Measurements from ENCODE around the gene PHF20.
"Not testable (repeated sequence)": the region's sequence is repeated elsewhere in the genome, so short reads cannot be mapped to it uniquely, and the experiment has no call there.

Gene PHF20

DNA sequence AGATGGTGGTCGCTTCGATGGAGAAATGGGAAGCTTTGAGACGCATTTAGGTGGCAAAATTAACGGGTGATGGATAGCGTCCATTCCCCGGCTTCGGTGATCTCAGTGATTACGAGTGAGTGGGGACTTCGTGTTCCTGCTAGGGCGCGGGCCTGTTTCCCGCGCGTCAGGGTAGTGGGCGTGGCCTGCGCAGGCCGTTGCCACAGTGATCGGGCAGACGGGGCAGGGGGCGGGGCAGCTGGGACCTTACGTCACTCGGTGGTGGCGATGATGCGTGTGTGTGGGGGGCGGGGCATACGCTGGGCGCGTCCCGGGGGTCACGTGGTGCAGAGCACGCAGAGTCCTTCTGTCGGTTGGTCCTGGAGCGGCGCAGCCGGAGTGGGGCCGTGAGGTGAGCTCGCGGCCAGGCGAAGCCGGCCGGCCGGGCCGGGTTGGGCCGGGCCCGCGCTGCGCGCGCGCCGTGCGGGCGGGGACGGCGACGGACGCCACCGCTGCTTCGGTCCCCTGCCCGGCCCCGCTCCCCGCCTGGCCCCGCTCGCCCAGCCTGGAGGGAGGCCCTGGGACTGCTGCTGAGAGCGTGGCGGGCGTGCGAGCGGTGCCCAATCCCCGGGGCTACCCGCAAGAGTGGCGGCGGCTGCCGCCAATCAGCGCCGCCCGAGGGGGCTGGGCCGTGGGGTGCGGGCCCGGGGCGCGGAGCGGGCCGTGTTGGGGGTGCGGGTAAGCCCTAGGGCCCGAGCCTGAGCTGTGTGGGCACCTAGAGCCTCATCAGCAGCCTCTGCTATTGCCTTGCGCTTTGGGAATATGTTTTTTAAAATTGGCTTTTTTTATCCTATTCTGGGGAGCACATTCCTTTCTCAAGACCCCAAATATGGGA, at the start of gene PHF20:
PHF20 (plus strand) TSS at position 327 of the 874 bp plus-strand sequence. CDS start 29,508 bp downstream, outside the sequence.
- peak; percentile 48 for DNase-seq

DNA sequence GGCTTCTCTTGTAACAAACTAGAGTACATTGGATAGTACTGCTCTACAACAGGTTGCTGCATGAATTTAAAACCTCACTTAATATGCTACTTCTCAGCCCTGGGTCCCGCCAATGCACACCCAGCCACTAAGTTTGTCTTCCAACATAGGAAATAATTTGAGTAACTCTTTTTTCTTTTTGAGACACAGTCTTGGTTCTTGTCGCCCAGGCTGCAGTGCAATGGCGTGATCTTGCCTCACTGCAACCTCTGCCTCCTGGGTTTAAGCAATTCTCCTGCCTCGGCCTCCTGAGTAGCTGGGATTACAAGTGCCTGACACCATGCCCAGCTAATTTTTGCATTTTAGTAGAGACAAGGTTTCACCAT, 48.6 kb upstream of the PHF20 start:
- not testable (repeated sequence) for DNase-seq

DNA sequence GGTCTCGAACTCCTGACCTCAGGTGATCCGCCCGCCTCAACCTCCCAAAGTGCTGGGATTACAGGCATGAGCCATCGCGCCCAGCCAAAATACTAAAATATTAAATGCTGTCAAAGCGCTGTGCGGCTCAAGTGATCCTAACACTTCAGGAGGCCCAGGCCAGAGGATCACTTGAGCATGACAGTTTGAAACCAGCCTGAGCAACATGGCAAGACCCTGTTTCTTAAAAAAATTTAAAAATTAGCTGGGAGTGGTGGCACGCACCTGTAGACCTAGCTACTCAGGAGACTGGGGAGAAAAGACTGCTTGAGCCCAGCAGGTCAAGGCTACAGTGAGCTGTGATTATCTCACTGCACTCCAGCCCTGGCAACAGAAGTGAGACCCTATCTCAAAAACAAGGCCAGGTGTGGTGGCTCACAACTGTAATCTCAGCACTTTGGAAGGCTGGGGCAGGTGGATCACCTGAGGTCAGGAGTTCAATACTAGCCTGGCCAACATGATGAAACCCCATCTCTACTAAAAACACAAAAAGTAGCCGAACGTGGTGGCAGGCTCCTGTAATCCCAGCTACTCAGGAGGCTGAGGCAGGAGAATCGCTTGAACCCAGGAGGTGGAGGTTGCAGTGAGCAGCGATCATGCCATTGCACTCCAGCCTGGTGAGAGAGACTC, 48.0 kb upstream of the PHF20 start:
- DNase-seq: not testable (repeated sequence)

DNA sequence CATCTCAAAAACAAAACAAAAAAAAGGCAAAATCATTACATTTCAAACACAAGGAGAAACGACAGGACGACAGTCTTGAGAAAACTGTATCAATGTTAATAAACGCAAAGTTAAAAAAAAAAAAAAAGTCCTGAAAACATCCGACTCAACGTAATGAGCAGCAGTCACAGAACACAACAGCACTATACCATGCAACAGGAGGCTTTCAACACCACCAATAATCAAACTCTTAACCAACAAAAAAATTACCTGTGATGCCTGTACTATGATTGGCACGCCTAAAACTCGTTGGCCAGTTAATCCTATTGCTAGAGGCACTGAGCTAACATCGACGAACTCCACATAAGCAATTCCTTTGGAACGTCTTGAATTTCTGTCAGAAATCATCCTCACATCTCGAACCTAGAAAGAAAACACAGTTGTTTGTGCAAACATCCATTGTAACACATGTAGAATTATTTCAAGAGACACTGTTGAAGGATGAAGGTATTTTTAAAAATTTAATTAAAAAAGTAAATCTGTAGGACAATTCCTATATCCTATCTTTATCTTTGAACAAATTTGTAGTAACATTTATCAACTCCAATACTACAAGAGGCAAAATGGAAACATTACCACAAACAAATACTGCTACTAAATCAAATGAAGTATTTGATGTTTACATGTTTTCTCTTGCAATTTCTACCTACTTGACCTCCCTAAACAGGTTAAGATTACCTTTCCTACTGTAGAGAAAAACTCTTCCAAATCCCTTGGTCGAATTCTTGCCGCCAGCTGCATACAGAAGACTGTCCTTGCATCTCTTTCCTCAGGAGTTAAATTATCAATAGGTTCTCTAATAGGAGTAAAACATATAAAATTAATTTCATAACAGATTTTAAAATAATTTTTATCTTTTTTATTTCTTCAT, 47.2 kb upstream of the PHF20 start:
- no peak for DNase-seq

- no peak for DNase-seq
Observed at GRCh38 chr20:35726842-35727711, 44.7 kb upstream of the PHF20 start.

- DNase-seq: no peak
Observed at GRCh38 chr20:35729283-35729807, 42.5 kb upstream of the PHF20 start.

- DNase-seq: no peak
Observed at GRCh38 chr20:35729836-35730582, 41.8 kb upstream of the PHF20 start.

DNA sequence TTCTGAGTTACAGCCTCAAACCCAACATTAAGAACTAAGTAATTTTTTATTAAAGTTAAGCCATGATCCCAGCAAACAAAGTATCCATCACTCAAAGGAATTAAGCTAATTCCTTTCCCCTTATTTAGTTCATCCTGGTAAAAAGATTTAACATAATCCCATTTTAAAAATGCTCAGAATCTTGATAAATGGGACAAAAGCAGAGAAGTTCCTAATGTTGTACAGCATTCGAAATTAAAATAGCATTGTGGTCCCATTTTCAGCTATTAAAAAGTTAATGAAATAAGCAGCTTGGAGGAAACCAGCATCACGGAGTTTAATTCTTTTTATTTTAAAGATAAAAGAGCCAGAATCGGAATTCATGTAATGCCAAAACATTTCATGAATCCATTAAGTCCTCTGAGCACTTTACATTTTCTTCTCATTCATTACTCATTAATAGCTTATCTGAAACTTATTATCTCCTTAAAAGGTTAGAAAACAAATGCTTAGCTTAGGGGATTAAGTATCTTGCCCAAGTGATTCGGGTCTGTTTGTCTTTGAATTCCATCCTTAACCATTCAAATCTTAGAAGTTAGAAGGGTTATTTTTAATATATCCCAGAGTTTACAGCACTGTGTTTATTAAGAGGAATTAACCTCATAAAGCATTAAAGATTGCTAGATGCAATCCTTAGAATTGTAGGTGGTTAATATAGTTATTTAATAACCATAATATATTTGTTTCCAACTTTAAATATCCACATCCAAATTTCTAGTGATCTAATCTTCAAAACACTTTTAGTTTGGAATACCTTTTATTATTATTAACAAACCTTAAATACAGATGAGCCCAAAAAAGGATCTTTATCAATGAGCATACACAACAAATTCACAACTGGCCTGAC, 41.0 kb upstream of the PHF20 start:
- DNase-seq: no peak

GRCh38 chr20:35731469-35731788, 40.4 kb upstream of the PHF20 start:
- DNase-seq: no peak

GRCh38 chr20:35731862-35732643, 39.8 kb upstream of the PHF20 start:
- no peak for DNase-seq

- DNase-seq: no peak
Observed at GRCh38 chr20:35732644-35732982, 39.2 kb upstream of the PHF20 start.

- no peak for DNase-seq
Observed at GRCh38 chr20:35734374-35734773, 37.4 kb upstream of the PHF20 start.

- no peak for DNase-seq
Observed at GRCh38 chr20:35734777-35735649, 36.8 kb upstream of the PHF20 start.

- no peak for DNase-seq
Observed at GRCh38 chr20:35735826-35736470, 35.9 kb upstream of the PHF20 start.

GRCh38 chr20:35737865-35738333, 33.9 kb upstream of the PHF20 start:
- DNase-seq: no peak

DNA sequence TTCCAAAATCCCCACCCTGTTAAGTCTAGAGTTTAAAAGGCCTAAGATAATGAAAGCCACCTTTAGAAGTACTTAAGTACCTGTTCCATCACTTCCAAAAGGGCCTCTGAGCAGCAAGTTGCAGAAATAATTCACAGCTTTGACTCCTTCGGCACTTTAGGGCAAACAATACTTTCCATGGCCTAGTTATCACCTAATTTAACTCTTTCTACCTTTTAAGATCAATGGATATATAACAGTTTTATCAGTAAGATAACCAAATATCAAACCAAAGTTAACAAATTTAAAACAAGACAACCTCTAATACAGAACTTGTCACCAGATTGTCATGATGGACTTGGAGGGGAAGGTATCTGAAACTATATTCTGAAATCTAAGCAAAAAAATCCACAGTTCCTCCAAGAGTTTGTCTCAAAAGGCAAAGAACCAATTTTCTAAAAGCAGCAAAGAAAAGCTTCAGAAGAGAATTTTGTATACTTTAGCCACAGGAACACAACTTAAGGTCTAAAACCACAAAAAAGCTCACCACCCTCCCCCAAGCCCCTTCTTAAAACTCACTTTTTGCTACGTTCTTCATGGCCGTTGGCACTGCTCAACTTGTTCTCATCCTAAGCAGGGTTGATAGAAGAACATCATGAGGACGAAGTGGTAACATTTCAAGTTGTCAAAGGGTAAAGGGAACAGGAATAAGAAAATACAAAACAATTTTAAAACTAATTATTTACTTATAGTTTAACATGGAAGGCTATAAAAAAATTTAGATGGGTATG, 33.2 kb upstream of the PHF20 start:
- no peak for DNase-seq

Measured in NCI-H187 treated with DMSO at 0.1 percent for 48 hours (cell line).